ENCODE results near the gene NTM.
"Not testable (repeated sequence)": the region's sequence is repeated elsewhere in the genome, so short reads cannot be mapped to it uniquely, and the experiment has no call there.

Gene NTM

GRCh38 chr11:132296946-132297610, 926.7 kb downstream of the NTM start:
- DNase-seq: no peak

DNA sequence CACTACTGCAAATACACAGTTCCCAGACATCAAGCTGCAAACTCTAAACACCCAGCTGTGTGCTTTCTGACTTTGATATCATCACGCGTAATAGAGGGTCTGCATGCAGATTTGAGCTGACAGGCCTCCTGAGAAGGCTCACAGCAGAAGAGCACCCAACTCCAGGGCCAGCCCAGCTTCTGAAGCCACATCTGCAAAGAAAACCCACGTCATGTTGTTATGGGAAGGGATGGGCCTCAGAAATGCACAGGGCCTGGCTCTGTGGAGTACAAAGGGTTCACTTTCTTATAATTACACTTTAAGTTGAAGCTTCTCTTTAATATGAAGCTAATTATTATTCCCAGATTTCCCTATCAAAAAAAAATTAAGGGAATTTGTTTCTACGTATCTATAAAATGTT, 927.9 kb downstream of the NTM start:
- DNase-seq: no peak

- no peak for DNase-seq
These were observed 929.9 kb downstream of the NTM start for GRCh38 chr11:132300283-132300682.

GRCh38 chr11:132301465-132301864, 931.0 kb downstream of the NTM start:
- no peak for DNase-seq

GRCh38 chr11:132301900-132302299, 931.5 kb downstream of the NTM start:
- no peak for DNase-seq

DNA sequence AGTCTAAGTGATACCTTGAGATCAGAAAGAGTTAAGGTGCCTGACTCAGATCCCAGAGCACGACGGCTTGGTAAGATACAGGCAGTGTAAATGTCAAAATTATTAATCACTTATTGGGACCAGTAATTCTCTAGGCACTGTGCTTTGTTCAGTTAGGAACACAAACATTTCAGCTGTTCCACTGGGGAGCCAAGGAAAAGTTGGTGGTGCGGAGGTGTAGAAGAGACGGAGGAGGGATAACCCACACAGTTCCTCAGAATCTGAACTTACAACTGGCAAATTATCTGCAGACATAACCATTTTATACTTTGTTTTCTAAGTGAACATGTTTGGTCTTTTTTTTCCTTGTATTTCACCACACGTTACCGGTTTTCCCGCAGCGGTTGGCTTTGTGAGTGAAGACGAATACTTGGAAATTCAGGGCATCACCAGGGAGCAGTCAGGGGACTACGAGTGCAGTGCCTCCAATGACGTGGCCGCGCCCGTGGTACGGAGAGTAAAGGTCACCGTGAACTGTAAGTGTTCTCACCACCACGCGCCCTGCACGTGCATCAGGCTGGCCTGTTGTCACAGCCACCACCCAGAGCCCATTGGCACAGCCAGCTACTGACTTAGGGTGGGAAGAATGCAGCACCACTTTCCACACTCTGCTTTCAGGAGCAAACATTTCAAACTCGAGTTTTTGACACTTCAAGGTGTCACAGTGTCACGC, 937.0 kb downstream of the NTM start:
- no peak for DNase-seq

- DNase-seq: no peak
These were observed 940.3 kb downstream of the NTM start for GRCh38 chr11:132310390-132311375.

GRCh38 chr11:132311703-132312102, 941.3 kb downstream of the NTM start:
- no peak for DNase-seq

GRCh38 chr11:132312161-132312560, 941.7 kb downstream of the NTM start:
- DNase-seq: no peak

DNA sequence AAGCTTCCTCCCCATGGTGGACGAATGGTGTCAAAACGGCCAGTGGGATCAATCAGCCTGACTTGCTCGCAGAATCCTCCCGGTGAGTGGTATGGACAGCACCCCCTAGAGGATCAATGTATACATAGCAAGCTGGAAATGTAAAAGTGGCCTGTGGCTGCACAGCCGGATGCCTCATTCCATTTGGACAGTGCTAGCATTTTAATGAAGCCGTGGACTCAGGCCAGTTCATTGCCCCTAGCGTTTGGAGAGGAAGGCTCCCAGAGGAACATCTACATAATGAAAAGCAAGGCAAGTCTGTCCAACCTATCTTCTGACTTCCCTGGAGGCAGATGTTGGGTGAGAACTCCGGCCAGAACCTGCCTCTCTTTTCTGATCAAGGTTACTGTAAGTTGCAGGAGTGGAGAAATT, 942.3 kb downstream of the NTM start:
- peak in 1 of 2 donors; percentile 13 for DNase-seq

GRCh38 chr11:132314911-132315455, 944.6 kb downstream of the NTM start:
- no peak for DNase-seq

GRCh38 chr11:132315696-132316095, 945.3 kb downstream of the NTM start:
- no peak for DNase-seq

DNA sequence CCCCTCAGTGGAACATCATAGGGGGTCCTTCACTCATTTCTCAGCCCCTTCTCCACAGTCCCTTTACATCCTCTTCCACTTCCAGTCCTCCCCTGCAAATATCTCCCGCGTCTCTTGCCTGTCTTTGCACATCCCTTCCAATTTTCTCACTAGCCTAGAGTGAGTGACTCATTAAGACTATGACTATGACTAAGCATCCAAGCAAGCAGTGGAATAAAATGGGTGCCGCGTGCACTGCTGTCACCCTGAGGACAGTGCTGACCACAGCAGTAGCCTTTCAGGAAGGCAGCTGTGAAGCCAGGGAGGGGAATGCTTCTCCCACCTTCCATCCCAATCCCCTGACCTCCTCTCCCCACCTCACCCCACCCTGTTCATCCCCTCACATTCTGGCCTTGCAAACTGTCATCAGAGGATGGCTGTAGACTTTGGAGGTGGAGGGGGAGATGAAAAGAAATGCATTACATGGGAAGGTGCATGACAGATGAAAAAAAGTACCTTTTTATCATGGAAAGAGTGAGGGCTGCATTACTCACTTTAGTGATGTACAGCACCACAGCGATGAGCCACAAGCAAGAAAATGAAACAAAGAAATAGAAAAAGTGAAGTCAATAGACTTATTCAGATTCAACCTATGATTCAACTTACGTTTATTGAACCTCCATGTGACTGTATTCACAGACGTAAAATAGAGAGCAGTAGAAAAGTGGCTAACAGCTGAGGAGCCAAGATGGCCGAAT, 948.2 kb downstream of the NTM start:
- DNase-seq: no peak

GRCh38 chr11:132319419-132319818, 949.0 kb downstream of the NTM start:
- DNase-seq: not testable (repeated sequence)

- no peak for DNase-seq
These were observed 960.1 kb downstream of the NTM start for GRCh38 chr11:132330515-132330914.

DNA sequence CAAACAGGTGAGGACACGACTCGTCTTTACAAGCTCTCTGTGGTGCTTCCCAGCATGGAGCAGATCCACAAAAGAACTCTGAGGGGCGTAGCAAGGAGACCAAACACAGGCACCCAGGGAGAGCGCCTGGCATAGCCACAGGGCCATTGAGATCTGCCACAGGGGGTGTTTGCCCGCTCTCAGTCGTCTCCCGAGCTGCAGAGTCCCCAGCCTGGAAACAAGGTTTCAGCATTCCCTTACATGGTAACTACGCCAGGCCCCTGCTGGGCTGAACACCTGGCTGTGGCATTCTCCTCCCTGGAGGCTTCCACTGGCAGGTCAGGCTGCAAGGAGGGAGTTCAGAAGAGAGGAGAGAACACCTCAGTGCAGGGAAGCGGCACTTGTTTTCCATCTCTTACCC, 962.1 kb downstream of the NTM start:
- no peak for DNase-seq

DNA sequence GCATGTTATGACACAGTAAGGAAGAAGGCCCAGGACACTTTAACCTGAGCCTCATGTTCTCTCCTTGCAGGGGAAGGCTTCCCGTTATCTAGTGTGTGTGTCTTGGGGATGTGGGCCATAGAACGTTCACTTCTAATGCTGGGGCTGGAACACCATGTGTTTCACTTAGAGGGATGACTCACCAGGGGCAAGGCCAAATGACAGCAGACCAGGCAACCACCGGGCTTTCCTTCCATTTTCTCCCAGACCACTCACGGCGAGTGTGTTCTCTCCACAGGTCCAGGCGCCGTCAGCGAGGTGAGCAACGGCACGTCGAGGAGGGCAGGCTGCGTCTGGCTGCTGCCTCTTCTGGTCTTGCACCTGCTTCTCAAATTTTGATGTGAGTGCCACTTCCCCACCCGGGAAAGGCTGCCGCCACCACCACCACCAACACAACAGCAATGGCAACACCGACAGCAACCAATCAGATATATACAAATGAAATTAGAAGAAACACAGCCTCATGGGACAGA, 964.4 kb downstream of the NTM start:
- no peak for DNase-seq

GRCh38 chr11:132335311-132335710, 964.9 kb downstream of the NTM start:
- no peak for DNase-seq

DNA sequence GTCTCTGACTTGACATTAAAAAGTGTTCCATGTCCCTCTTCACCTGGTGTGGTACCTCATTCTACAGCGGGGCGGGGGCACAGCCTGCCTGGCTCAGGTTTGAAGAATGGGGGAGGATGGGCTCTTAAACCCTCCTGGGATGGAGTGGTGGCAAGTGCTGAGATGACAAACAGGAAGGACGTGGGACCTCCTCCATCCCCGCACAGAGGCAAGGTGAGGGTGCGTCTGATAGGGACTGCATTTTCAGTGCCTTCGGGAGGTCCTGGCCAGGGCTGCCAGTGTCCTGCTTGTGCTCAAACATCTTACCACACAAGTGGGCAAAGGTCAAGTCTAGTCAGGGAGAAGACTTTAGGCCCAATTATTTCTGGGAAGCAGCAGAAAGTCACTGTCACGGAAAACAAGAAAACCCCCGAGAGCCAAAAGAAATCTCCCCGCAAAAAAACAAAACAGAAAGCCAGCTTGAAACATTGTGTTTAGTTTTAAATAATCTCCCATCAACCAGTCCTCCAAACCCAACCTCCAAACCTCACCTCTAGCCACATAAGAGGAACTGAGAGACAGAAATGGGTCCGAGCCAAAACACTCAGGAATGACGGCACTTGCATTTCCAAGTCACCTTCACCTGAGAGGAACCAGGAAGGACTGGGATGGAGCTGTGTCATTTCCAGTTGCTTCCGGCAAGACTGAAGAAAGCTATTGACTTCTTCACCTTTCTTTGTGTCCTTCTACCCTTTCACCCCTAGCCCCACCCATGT, 966.5 kb downstream of the NTM start:
- no peak for DNase-seq

GRCh38 chr11:132337819-132338416, 967.5 kb downstream of the NTM start:
- DNase-seq: no peak

- no peak for DNase-seq
These were observed 972.0 kb downstream of the NTM start for GRCh38 chr11:132342408-132342807.
